Aorta (tissue), 5 donors: Measurements from ENCODE around the gene TMPRSS6. TPM values are rescaled to one million over a fixed set of nuclear protein-coding genes. Genes with fewer than 3 reads are reported as not detected.

ENCODE experiments used
- ATAC-seq: fragments of 200-7000 bp; cut with Tn5 transposase; one replicate; pipeline ENCODE4 v1.9.1; 2022; ENCODE audit warnings: moderate library complexity; ENCODE audit not compliant: low FRiP score
- DNase-seq, 2 donors: peaks; one replicate each; pipeline ENCODE4 v3.0.0-alpha.2; 2020
- H3K27ac ChIP-seq, 2 donors: one replicate each; pipeline ENCODE4 v1.5.1; 2013; ENCODE audit warnings: low read length in 2 of 2, mild to moderate bottlenecking in 2 of 2, moderate library complexity in 2 of 2, control low read depth in 1 of 2, inconsistent platforms in 1 of 2, low read depth in 1 of 2
- H3K27me3 ChIP-seq, 2 donors: one replicate each; pipeline ENCODE4 v1.6.1; 2013; ENCODE audit warnings: control low read depth in 1 of 2, low read length in 1 of 2, mild to moderate bottlenecking in 1 of 2, moderate library complexity in 1 of 2; ENCODE audit not compliant: insufficient read depth in 2 of 2, control insufficient read depth in 1 of 2
- H3K36me3 ChIP-seq, 2 donors: one replicate each; pipeline ENCODE4 v1.6.1; 2013; ENCODE audit warnings: control low read depth in 1 of 2, low read length in 1 of 2, mild to moderate bottlenecking in 1 of 2; ENCODE audit not compliant: insufficient read depth in 2 of 2, control insufficient read depth in 1 of 2
- H3K4me1 ChIP-seq, 2 donors: one replicate each; pipeline ENCODE4 v1.6.1; 2013; ENCODE audit warnings: low read length in 2 of 2, control low read depth in 1 of 2, mild to moderate bottlenecking in 1 of 2, moderate library complexity in 1 of 2; ENCODE audit not compliant: insufficient read depth in 2 of 2, control insufficient read depth in 1 of 2
- H3K4me3 ChIP-seq, 2 donors: one replicate each; pipeline ENCODE4 v1.5.1; 2013; ENCODE audit warnings: low read length in 2 of 2, control low read depth in 1 of 2, mild to moderate bottlenecking in 1 of 2
- H3K9me3 ChIP-seq: one replicate; pipeline ENCODE4 v1.6.1; 2013; ENCODE audit warnings: mild to moderate bottlenecking, low read length; ENCODE audit not compliant: control insufficient read depth
- WGBS, 2 donors: extraction: QIAGEN DNeasy Blood & Tissue Kit; methylation state at CpG; one replicate each; pipeline ENCODE4 v1.1.7; 2013; 5-methylcytosine and 5-hydroxymethylcytosine counted together
- intact Hi-C, 2 donors: fragments of 100-400 bp; cut with DNase I; formaldehyde crosslinking; loops; one replicate each; pipeline versions ENCODE4 v1.14.2 to v1.15.0; 2022
- polyA plus RNA-seq, 2 donors: library from polyadenylated mRNA; stranded (reverse); fragments of 200-250 nt; gene quantifications; one replicate each; pipeline ENCODE4 v1.2.3, GENCODE V29; 2013
- total RNA-seq, 2 donors: library from RNA; stranded (reverse); fragmentation: NEBNext Ultra II Directional; extraction: Animal tissue kit (Norgen Biotek cat#: 25700); gene quantifications; one replicate each; pipeline ENCODE4 v1.2.1, GENCODE V29; 2021
- donor health status: healthy with polysubstance abuse.
- donor health status: Bipolar disorder and iron deficiency.
- donor health status: DM: no; HTN: no; CAD: no.
- donor health status: DM: no; HTN: no; CAD: no.
- donor health status: DM: yes; HTN: yes; CAD: no.

Gene TMPRSS6
- total and polyA plus RNA-seq, 4 donors, result not detected

DNA sequence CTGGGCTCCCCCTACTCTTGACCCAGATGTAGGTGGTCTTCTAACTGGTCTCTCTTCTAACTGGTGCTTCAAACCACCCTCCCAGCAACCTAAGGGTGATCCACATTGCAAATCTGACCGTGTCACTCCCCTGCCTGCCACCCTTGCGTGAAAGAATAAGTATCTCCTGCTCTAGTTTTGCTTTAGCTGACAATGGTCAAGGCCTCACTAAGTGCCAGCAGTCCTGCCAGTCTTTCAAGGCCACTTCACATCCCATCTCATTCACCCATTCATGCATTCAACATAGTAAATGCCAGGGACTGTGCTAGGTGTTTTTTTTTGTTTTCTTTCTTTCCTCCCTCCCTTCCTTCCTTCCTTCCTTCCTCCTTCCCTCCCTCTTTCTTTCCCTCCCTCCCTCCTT is 60.3 kb downstream of the TMPRSS6 start:
- H3K27me3 ChIP-seq, result no peaks in the 10 kb centered on the region
- H3K9me3 ChIP-seq, result no peaks in the 10 kb centered on the region
- ATAC-seq (no peak), DNase-seq (no peak)
- no peak overlapping the region for H3K4me3 ChIP-seq
- no peaks in the 10 kb centered on the region for H3K4me1 ChIP-seq
- intact Hi-C loops, result no loop called here
- H3K36me3 ChIP-seq, result peaks cover 0 to 2% of the 10 kb centered on the region in 2 donors
- H3K27ac ChIP-seq, result no peak overlapping the region
- 86 to 87% methylated on average over 2 of the region's 2 CpGs for WGBS, 2 donors

- Histone ChIP-seq H3K27me3 (no peaks in the 10 kb centered on the region), H3K36me3 (no peaks in the 10 kb centered on the region), H3K4me1 (no peaks in the 10 kb centered on the region), H3K27ac (no peak overlapping the region), H3K9me3 (no peaks in the 10 kb centered on the region), H3K4me3 (no peak overlapping the region)
- intact Hi-C loops, result no loop called here
- ATAC-seq (no peak), DNase-seq (no peak)
- 83 to 85% methylated on average over 6 of the region's 6 CpGs for WGBS, 2 donors
These were observed 61.4 kb downstream of the TMPRSS6 start for GRCh38 chr22:37048133-37048532.

DNA sequence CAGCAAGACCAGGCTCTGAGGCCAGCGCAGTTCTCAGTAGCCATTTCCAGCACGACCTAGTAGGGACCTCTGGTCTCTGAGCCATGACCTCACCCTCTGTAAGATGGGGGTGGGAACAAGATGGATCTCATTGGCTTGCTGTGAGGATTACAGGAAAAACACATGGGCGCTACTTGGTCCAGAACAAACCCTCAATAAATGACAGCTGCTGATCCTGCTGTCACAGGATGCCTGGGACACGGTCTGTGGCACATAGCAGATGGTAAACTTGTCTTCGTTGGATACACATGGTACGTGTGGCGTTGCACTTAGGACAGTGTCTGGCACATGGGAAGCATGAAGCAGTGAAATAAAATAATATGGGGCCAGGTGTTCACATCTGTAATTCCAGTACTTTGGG is 62.5 kb downstream of the TMPRSS6 start:
- ATAC-seq (no peak), DNase-seq (no peak)
- Histone ChIP-seq H3K36me3 (no peaks in the 10 kb centered on the region), H3K4me1 (no peaks in the 10 kb centered on the region), H3K4me3 (no peak overlapping the region), H3K27ac (no peak overlapping the region), H3K27me3 (no peaks in the 10 kb centered on the region), H3K9me3 (no peaks in the 10 kb centered on the region)
- intact Hi-C loops, result no loop called here
- 83 to 88% methylated on average over 7 of the region's 7 CpGs for WGBS, 2 donors

- Histone ChIP-seq H3K4me1 (no peaks in the 10 kb centered on the region), H3K9me3 (no peaks in the 10 kb centered on the region), H3K27me3 (no peaks in the 10 kb centered on the region), H3K27ac (no peak overlapping the region), H3K36me3 (no peaks in the 10 kb centered on the region), H3K4me3 (no peak overlapping the region)
- ATAC-seq (no peak), DNase-seq (no peak)
- 86 to 89% methylated on average over 6 of the region's 6 CpGs for WGBS, 2 donors
- intact Hi-C loops, result no loop called here
These were observed 62.9 kb downstream of the TMPRSS6 start for GRCh38 chr22:37046589-37046988.

GRCh38 chr22:37045958-37046357 is 63.6 kb downstream of the TMPRSS6 start:
- no peak overlapping the region for H3K27ac ChIP-seq
- intact Hi-C loops, result no loop called here
- ATAC-seq (no peak), DNase-seq (no peak)
- no peaks in the 10 kb centered on the region for H3K9me3 ChIP-seq
- H3K4me3 ChIP-seq, result no peak overlapping the region
- no peaks in the 10 kb centered on the region for H3K4me1 ChIP-seq
- H3K36me3 ChIP-seq, result no peaks in the 10 kb centered on the region
- H3K27me3 ChIP-seq, result no peaks in the 10 kb centered on the region
- WGBS, 2 donors, result 45 to 47% methylated on average over 4 of the region's 4 CpGs

- Histone ChIP-seq H3K36me3 (no peaks in the 10 kb centered on the region), H3K27me3 (no peaks in the 10 kb centered on the region), H3K9me3 (no peaks in the 10 kb centered on the region), H3K4me3 (no peak overlapping the region), H3K4me1 (no peaks in the 10 kb centered on the region), H3K27ac (no peak overlapping the region)
- WGBS, 2 donors, result 83 to 86% methylated on average over 9 of the region's 9 CpGs
- intact Hi-C loops, result no loop called here
- DNase-seq (no peak), ATAC-seq (no peak)
These were observed 64.6 kb downstream of the TMPRSS6 start for GRCh38 chr22:37044634-37045625.

DNA sequence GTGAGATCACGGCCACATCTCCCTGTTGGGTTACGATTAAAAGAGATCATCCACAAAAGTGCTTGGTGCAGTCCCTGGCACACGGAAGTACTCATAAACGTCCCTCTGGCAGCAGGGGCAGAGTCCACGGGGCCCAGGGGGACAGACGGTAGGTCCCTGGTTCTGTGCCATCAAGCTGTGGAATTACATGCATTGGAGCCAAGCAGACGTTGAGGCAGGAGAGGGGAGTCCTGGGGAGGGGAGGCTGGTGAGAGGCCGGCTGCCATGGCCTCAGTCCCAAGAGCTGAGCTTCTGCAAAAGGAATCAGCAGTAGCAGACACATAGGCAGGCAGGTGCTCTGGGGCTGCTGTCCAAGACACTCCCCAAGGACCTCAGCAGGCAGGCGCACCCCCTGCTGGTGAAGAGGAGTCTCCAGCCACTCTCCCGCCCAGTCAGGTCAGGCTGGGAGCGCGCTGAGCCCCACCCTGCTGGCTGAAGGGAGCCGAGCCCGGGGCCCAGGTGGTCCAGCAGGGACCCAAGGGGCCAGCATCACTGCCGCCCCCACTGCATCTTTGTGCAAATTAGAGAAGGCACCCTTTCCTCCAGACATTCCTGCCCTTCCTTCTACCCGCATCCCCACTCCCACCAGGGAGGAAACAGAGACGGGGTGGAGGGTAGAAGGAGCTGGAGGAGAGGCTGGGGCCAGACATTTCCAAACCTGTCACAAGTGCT is 65.5 kb downstream of the TMPRSS6 start:
- no peak overlapping the region for H3K27ac ChIP-seq
- no peak for DNase-seq
- 37 to 39% methylated on average over 16 to 17 of the region's 17 CpGs for WGBS, 2 donors
- intact Hi-C loops, result no loop called here
- ATAC-seq, result no peak
- no peaks in the 10 kb centered on the region for H3K9me3 ChIP-seq
- H3K4me3 ChIP-seq, result no peak overlapping the region
- H3K27me3 ChIP-seq, result no peaks in the 10 kb centered on the region
- no peaks in the 10 kb centered on the region for H3K36me3 ChIP-seq
- H3K4me1 ChIP-seq, result no peaks in the 10 kb centered on the region

GRCh38 chr22:37043209-37043827 is 66.2 kb downstream of the TMPRSS6 start:
- 75 to 82% methylated on average over 7 of the region's 7 CpGs for WGBS, 2 donors
- H3K4me1 ChIP-seq, result no peaks in the 10 kb centered on the region
- H3K9me3 ChIP-seq, result no peaks in the 10 kb centered on the region
- no peak overlapping the region for H3K27ac ChIP-seq
- intact Hi-C loops, result no loop called here
- DNase-seq (no peak), ATAC-seq (no peak)
- no peaks in the 10 kb centered on the region for H3K36me3 ChIP-seq
- no peak overlapping the region for H3K4me3 ChIP-seq
- H3K27me3 ChIP-seq, result no peaks in the 10 kb centered on the region
